GM18907 (cell line): ENCODE data around the gene MLEC.

Experiments
- ATAC-seq: cut with Tn5 transposase; IDR thresholded peaks from one replicate; pipeline ENCODE4 v1.9.1; 2021; ENCODE audit warnings: mild to moderate bottlenecking, moderate library complexity; ENCODE audit not compliant: unreplicated experiment

MLEC gene

GRCh38 chr12:120686690-120687577 is at the start of gene MLEC:
MLEC (plus strand) TSS chr12:120687149; CDS start chr12:120687297, 148 bp downstream.
- ATAC-seq: peak; percentile 68

- peak; percentile 74 for ATAC-seq
Observed at GRCh38 chr12:120639771-120640721, 46.9 kb upstream of the MLEC start, which contains the start of gene CABP1. CABP1 (plus strand) TSS chr12:120640626; CDS start chr12:120640686, 60 bp downstream.

- peak; percentile 37 for ATAC-seq
Observed at GRCh38 chr12:120640861-120641833, 45.8 kb upstream of the MLEC start.

GRCh38 chr12:120642121-120642520 is 44.8 kb upstream of the MLEC start:
- ATAC-seq: no peak

- ATAC-seq: no peak
Observed at GRCh38 chr12:120642826-120643225, 44.1 kb upstream of the MLEC start.

GRCh38 chr12:120643574-120643973 is 43.4 kb upstream of the MLEC start:
- no peak for ATAC-seq

GRCh38 chr12:120646044-120646443 is 40.9 kb upstream of the MLEC start:
- no peak for ATAC-seq

- ATAC-seq: no peak
Observed at GRCh38 chr12:120647375-120647755, 39.6 kb upstream of the MLEC start.

GRCh38 chr12:120649442-120650232 is 37.3 kb upstream of the MLEC start:
- ATAC-seq: no peak

GRCh38 chr12:120650233-120650690 is 36.7 kb upstream of the MLEC start:
- no peak for ATAC-seq

GRCh38 chr12:120651821-120652220 is 35.1 kb upstream of the MLEC start:
- no peak for ATAC-seq

GRCh38 chr12:120652656-120653435 is 34.1 kb upstream of the MLEC start:
- no peak for ATAC-seq

GRCh38 chr12:120653611-120654010 is 33.3 kb upstream of the MLEC start:
- ATAC-seq: no peak

GRCh38 chr12:120654656-120655055 is 32.3 kb upstream of the MLEC start:
- ATAC-seq: no peak

- no peak for ATAC-seq
Observed at GRCh38 chr12:120656008-120656407, 30.9 kb upstream of the MLEC start.

GRCh38 chr12:120658286-120659150 is 28.4 kb upstream of the MLEC start:
- ATAC-seq: no peak

GRCh38 chr12:120659151-120659525 is 27.8 kb upstream of the MLEC start:
- ATAC-seq: no peak

GRCh38 chr12:120661432-120661831 is 25.5 kb upstream of the MLEC start:
- ATAC-seq: no peak
